Natural killer cell (primary cell): Measurements from ENCODE around the gene SOWAHA. TPM values are rescaled to one million over a fixed set of nuclear protein-coding genes. Genes with fewer than 3 reads are reported as not detected.

Source experiments
- ATAC-seq, 3 donors: fragments of 150-1000 bp in 2 of 3; fragments of 200-7000 bp in 1 of 3; cut with Tn5 transposase; 1 replicate in 1 of 3; 2 replicates in 2 of 3; pipeline ENCODE4 v1.10.0; 2021; ENCODE audit warnings: mild to moderate bottlenecking in 2 of 3, moderate library complexity in 2 of 3
- DNase-seq, 2 donors: peaks; one replicate each; pipeline versions ENCODE4 v3.0.0 to v3.0.0-alpha.2; 2013 to 2021; ENCODE audit warnings: mixed read lengths in 1 of 2
- H3K27ac ChIP-seq: one replicate; pipeline ENCODE4 v1.5.1; 2013; ENCODE audit warnings: mild to moderate bottlenecking, low read length
- H3K27me3 ChIP-seq: one replicate; pipeline ENCODE4 v1.6.1; 2013; ENCODE audit warnings: low read length; ENCODE audit not compliant: control insufficient read depth, insufficient read depth
- H3K36me3 ChIP-seq: one replicate; pipeline ENCODE4 v1.6.1; 2013; ENCODE audit warnings: low read length; ENCODE audit not compliant: control insufficient read depth, insufficient read depth
- H3K4me1 ChIP-seq: one replicate; pipeline ENCODE4 v1.6.1; 2013; ENCODE audit warnings: low read length; ENCODE audit not compliant: control insufficient read depth, insufficient read depth
- H3K4me3 ChIP-seq: one replicate; pipeline ENCODE4 v1.5.1; 2013; ENCODE audit warnings: low read length
- H3K9me3 ChIP-seq: one replicate; pipeline ENCODE4 v1.6.1; 2013; ENCODE audit warnings: low read length; ENCODE audit not compliant: control insufficient read depth, insufficient read depth
- H3K27ac Mint-ChIP-seq, 2 donors: one replicate each; pipeline ENCODE4 v1.8.0; 2022; ENCODE audit warnings: mild to moderate bottlenecking in 2 of 2, mixed read lengths in 2 of 2, moderate library complexity in 1 of 2
- H3K27me3 Mint-ChIP-seq, 2 donors: one replicate each; pipeline ENCODE4 v1.8.0; 2022; ENCODE audit warnings: low read depth in 2 of 2, mixed read lengths in 2 of 2
- H3K36me3 Mint-ChIP-seq: one replicate; pipeline ENCODE4 v1.8.0; 2022; ENCODE audit warnings: mixed read lengths
- H3K4me1 Mint-ChIP-seq, 2 donors: one replicate each; pipeline ENCODE4 v1.8.0; 2022; ENCODE audit warnings: mixed read lengths in 2 of 2
- H3K4me3 Mint-ChIP-seq: one replicate; pipeline ENCODE4 v1.8.0; 2022; ENCODE audit warnings: mild to moderate bottlenecking, moderate library complexity, mixed read lengths
- H3K9me3 Mint-ChIP-seq, 2 donors: one replicate each; pipeline ENCODE4 v1.8.0; 2022; ENCODE audit warnings: mixed read lengths in 2 of 2
- WGBS: methylation state at CpG from one replicate; pipeline ENCODE4 v1.1.7; 2013; ENCODE audit warnings: missing lambda C conversion rate; ENCODE audit not compliant: insufficient coverage; 5-methylcytosine and 5-hydroxymethylcytosine counted together
- intact Hi-C: fragments of 100-400 bp; cut with micrococcal nuclease; formaldehyde crosslinking; loops from one replicate; pipeline ENCODE4 v1.14.2; 2022
- total RNA-seq, 4 donors: library from RNA; stranded (reverse); fragments of 120-200 nt in 1 of 4; gene quantifications; one replicate each; pipeline versions ENCODE4 v1.2.3 to v1.2.4, GENCODE V29; 2013 to 2022
- TF ChIP-seq, protein P1 (sequence below): fragments of 200-600 bp; IDR thresholded peaks from one replicate; pipeline ENCODE4 v1.8.0; 2022; ENCODE audit warnings: antibody characterized with exemption

SOWAHA gene
- total RNA-seq, 3 donors from 2014 or later (not counting 1 experiment from before 2014, with no cell fraction given): not detected

DNA sequence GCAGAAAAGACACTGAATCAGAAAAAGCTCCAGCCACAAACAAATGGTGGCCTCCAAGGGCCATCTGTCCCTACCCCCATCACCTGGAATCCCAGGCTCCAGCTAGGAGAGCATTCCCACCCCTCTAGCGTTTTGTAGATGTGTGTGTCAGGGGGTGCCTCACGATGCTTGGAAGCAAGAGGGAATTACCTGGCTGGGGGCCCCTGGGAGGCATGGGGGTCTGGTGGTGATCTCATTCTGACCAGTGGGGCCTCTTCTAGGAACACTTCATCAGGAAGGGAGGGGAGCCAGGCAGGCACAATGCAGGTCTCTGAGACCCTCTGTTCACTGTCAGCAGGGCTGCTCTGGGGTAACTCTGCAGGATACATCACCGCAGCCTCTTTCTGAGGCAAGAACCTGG lies 11.3 kb downstream of the SOWAHA start:
- peaks cover 19% of the 10 kb centered on the region for H3K4me1 ChIP-seq
- intact Hi-C loops: loop anchor here (5.0 kb wide), 2 partner anchors 297 to 322 kb away; no protein-coding TSS in a partner anchor
- H3K27me3 Mint-ChIP-seq: peaks cover 33 to 61% of the 10 kb centered on the region in 2 donors

GRCh38 chr5:132825033-132825833 lies 12.1 kb downstream of the SOWAHA start:
- Histone ChIP-seq H3K36me3 (no peaks in the 10 kb centered on the region), H3K27ac (no peak overlapping the region), H3K9me3 (no peaks in the 10 kb centered on the region), H3K4me1 (peaks cover 16% of the 10 kb centered on the region), H3K4me3 (no peak overlapping the region), H3K27me3 (peaks cover 44% of the 10 kb centered on the region)
- Mint-ChIP-seq H3K4me3 (peak overlapping the region; percentile 25), H3K36me3 (no peaks in the 10 kb centered on the region), H3K27ac (no peak overlapping the region), H3K9me3 (no peaks in the 10 kb centered on the region), H3K27me3 (peaks cover 32 to 60% of the 10 kb centered on the region in 2 donors), H3K4me1 (peaks cover 8 to 13% of the 10 kb centered on the region in 2 donors)
- intact Hi-C loops: no loop called here
- DNase-seq (peak in 1 of 2 donors; percentile 27), ATAC-seq (no peak)
- WGBS: 23% methylated on average over 71 of the region's 71 CpGs
- TF ChIP-seq, protein P1, sequence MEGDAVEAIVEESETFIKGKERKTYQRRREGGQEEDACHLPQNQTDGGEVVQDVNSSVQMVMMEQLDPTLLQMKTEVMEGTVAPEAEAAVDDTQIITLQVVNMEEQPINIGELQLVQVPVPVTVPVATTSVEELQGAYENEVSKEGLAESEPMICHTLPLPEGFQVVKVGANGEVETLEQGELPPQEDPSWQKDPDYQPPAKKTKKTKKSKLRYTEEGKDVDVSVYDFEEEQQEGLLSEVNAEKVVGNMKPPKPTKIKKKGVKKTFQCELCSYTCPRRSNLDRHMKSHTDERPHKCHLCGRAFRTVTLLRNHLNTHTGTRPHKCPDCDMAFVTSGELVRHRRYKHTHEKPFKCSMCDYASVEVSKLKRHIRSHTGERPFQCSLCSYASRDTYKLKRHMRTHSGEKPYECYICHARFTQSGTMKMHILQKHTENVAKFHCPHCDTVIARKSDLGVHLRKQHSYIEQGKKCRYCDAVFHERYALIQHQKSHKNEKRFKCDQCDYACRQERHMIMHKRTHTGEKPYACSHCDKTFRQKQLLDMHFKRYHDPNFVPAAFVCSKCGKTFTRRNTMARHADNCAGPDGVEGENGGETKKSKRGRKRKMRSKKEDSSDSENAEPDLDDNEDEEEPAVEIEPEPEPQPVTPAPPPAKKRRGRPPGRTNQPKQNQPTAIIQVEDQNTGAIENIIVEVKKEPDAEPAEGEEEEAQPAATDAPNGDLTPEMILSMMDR: no peak

More for the DNA sequence above, 11.3 kb downstream of the SOWAHA start:
- DNase-seq: no peak
- TF ChIP-seq, protein P1: no peak
- WGBS: 96% methylated on average over 2 of the region's 3 CpGs
- Histone ChIP-seq H3K4me3 (no peak overlapping the region), H3K27me3 (peaks cover 49% of the 10 kb centered on the region), H3K36me3 (no peaks in the 10 kb centered on the region), H3K27ac (no peak overlapping the region), H3K9me3 (no peaks in the 10 kb centered on the region)
- no peak for ATAC-seq
- Mint-ChIP-seq H3K36me3 (no peaks in the 10 kb centered on the region), H3K9me3 (no peaks in the 10 kb centered on the region), H3K4me1 (peaks cover 7 to 12% of the 10 kb centered on the region in 2 donors), H3K27ac (no peak overlapping the region), H3K4me3 (no peak overlapping the region)

GRCh38 chr5:132825834-132826391 lies 12.8 kb downstream of the SOWAHA start:
- intact Hi-C loops: no loop called here
- H3K27ac ChIP-seq: no peak overlapping the region
- H3K27me3 Mint-ChIP-seq: peaks cover 29 to 60% of the 10 kb centered on the region in 2 donors
- H3K4me3 ChIP-seq: no peak overlapping the region
- H3K4me1 ChIP-seq: peaks cover 17% of the 10 kb centered on the region
- no peaks in the 10 kb centered on the region for H3K36me3 Mint-ChIP-seq
- 14% methylated on average over 43 of the region's 43 CpGs for WGBS
- H3K27ac Mint-ChIP-seq: no peak overlapping the region
- H3K27me3 ChIP-seq: peaks cover 37% of the 10 kb centered on the region
- peaks cover 6 to 13% of the 10 kb centered on the region in 2 donors for H3K4me1 Mint-ChIP-seq
- TF ChIP-seq, protein P1: no peak
- ATAC-seq (no peak), DNase-seq (peak in 1 of 2 donors; percentile 41)
- H3K9me3 Mint-ChIP-seq: no peaks in the 10 kb centered on the region
- H3K4me3 Mint-ChIP-seq: no peak overlapping the region
- no peaks in the 10 kb centered on the region for H3K9me3 ChIP-seq
- H3K36me3 ChIP-seq: no peaks in the 10 kb centered on the region
